NCI-H526 (cell line): ENCODE results near the gene ARL11.
"Not testable (repeated sequence)": the region's sequence is repeated elsewhere in the genome, so short reads cannot be mapped to it uniquely, and the experiment has no call there.

Experiments
- DNase-seq, 2 experiments: peaks; one replicate each; lab custom pipeline; 2025; lab: John Stamatoyannopoulos, UW

The ARL11 gene

DNA sequence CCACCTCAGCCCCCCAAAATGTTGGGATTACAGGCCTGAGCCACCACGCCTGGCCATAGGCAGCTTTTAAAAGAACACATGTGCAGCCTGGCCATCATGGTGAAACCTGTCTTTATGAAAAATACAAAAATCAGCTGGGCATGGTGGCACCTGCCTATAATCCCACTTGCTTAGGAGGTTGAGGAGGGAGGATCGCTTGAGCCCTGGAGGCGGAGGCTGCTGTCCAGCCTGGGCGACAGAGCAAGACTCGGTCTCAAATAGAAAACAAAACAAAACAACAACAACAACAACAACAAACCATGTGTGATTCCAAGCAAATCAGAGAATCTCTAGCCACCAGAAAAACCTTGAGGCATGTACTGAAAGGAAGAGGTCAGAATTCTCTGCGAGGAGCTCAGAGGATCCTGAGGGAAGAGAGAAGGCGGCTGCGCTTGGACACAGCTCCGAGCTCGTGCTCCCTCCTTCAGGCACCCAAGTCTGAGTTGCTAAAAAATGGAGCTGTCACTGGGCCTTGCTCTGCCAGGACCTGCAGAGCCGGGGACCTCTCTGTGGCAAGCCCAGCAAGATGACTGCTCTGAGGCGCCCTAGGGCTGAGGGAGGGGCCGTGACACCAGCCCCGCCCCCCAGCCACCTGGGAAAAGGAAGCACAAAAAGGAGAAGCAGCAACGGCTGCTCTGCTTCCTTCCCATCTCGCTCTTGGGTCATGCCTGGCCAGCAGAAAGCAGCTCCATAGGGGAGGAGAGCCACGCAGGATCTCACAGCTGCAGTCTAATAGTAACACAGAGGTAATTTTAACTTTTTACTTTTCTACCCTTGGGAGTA lies at the start of gene ARL11:
Gene ARL11, plus strand, starts transcription at position 677 of the 822 bp plus-strand sequence. CDS start 1,941 bp downstream, outside the sequence.
- peak in 1 of 2 experiments; percentile 35 for DNase-seq

GRCh38 chr13:49579501-49579900 lies 48.8 kb upstream of the ARL11 start:
- DNase-seq: no peak

DNA sequence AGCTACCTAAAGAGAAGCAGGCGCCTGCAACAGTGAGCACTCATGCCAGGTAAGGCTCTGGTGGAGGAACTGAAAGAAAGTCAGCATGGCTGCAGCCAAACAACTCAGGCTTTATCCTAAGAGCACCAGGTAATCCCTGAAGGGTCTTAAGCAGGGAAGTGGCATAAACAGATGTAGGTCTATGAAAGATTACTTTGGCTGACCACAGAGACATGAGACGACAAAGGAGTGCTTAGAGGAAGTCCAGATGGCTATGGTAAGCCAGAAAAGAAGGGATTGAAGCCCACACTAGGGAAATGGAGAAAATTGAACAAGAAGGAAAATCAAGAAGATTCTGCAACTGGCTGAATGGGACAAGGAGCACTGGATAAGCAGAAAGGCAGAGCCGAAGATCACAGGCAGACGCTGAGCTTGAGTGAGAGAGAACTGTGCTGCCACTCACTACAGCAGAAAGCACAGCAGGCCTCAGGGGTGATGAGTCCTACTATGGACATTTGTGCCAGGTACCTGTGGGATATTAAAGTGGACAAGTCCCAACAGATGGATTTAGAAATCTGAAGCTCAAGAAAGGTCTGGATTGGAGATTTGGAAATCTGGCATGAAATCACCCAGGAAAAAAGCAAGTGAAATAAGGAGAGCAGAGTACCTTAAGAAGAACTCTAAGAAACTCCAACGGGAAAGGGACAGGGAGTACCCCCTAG lies 47.2 kb upstream of the ARL11 start:
- peak in 1 of 2 experiments; percentile 60 for DNase-seq

GRCh38 chr13:49584771-49585182 lies 43.5 kb upstream of the ARL11 start:
- DNase-seq: peak; percentile 90 to 93

DNA sequence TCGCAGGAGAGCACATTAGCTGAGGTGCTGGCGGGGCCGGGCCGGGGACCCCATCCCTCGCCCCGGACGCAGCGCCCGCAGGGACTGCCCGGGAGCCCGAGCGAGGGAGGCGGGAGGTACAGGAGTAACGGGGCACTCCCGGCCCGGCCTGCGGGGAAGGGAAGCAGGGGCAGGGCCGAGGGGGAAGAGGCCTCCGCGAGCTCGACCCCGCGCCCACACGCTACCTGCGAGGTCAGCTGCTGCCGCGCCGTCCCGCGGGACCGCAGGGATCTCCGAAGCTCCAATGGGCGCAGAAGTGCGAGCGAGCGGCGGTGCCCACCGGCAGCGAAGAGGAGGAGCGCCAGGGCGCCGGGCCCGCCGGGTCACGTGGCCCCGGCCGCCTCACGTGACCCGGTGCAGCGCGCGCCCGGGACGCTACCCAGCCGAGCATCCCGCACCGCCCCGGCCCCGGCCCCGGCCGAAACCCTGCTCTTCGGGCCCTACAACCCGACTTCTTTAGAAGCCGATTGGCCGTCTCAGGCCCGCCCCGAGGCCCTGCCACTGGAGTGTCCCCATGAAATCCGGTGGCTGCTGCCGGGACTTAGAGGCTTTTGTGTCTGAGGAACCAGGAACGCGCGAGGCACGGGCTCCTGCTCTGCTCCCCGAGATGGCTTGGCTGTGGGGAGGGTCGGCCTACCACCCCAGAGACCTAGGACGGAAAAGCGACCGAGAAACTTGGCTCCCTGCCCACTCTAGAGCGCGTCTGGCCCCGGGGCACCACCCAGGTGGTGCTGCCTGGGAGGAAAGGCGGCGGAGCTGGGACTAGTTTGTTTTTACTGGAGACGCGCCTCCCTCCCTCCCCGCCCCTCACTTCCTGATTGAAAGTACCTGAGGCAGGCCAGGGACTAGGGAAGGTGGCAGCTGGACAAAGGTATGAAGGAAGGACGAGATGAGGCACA lies 42.8 kb upstream of the ARL11 start, which contains the start of gene RCBTB1:
Gene RCBTB1, minus strand, starts transcription at position 339 of the 938 bp plus-strand sequence. CDS start 18,279 bp downstream, outside the sequence.
- DNase-seq: peak; percentile 72 to 93

- DNase-seq: no peak
Measured at GRCh38 chr13:49586717-49587116, 41.6 kb upstream of the ARL11 start.

DNA sequence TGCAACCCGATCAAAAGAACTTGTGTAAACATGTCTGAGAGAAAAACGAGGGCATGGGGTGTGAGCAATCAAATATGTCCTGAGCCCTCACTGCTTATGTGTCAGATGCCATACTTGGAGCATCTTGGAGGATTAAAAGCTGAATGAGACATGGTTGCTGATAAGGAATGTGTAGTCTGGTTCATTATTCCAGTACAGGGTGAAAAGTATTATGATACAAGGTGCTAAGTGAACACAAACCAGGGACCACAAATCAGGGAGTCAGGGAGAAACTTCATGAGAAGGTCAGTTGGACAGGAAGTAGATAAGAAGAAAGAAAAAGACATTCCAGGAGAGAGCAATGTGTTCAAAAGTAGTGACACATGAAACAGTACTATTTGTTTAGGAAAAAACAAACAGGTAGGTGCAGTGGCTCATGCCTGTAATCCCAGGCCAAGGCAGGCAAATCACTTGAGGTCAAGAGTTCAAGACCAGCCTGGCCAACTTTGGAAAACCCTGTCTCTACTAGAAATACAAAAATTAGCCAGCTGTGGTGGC lies 40.9 kb upstream of the ARL11 start:
- DNase-seq: no peak

DNA sequence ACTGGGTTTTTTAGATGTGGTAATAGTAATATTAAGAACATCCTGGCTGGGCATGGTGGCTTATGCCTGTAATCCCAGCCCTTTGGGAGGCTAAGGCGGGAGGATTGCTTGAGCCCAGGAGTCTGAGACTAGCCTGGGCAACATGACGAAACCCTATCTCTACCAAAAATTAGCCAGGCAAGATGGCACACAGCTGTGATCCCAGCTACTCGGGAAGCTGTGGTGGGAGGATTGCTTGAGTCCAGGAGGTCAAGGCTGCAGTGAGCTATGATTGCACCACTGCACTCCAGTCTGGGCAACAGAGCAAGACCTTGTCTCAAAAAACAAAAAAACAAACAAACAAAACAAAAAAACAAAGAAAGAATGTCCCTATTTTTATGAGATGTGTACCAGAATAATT lies 37.6 kb upstream of the ARL11 start:
- not testable (repeated sequence) for DNase-seq

GRCh38 chr13:49593876-49594275 lies 34.4 kb upstream of the ARL11 start:
- DNase-seq: not testable (repeated sequence)

GRCh38 chr13:49594576-49594975 lies 33.7 kb upstream of the ARL11 start:
- DNase-seq: no peak

GRCh38 chr13:49596221-49596620 lies 32.1 kb upstream of the ARL11 start:
- no peak for DNase-seq

- DNase-seq: no peak
Measured at GRCh38 chr13:49597043-49597641, 31.2 kb upstream of the ARL11 start.

GRCh38 chr13:49602005-49602404 lies 26.3 kb upstream of the ARL11 start:
- no peak for DNase-seq

DNA sequence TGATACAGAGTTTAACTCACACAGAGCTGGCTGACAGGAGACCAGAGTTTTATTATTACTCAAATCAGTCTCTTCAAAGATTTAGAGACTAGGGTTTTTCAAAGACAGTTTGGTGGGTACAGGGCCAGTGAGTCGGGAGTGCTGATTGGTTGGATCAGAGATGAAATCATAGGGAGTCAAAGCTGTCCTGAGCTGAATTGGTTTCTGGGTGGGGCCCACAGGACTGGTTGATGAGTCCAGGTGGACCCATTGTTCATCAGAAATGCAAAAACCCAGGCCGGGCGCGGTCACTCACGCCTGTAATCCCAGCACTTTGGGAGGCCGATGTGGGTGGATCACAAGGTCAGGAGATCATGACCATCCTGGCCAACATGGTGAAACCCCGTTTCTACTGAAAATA lies 25.7 kb upstream of the ARL11 start:
- DNase-seq: not testable (repeated sequence)

GRCh38 chr13:49604570-49604969 lies 23.7 kb upstream of the ARL11 start:
- no peak for DNase-seq

GRCh38 chr13:49606747-49607648 lies 21.3 kb upstream of the ARL11 start:
- peak; percentile 82 to 94 for DNase-seq

- DNase-seq: no peak
Measured at GRCh38 chr13:49607761-49608160, 20.5 kb upstream of the ARL11 start.

DNA sequence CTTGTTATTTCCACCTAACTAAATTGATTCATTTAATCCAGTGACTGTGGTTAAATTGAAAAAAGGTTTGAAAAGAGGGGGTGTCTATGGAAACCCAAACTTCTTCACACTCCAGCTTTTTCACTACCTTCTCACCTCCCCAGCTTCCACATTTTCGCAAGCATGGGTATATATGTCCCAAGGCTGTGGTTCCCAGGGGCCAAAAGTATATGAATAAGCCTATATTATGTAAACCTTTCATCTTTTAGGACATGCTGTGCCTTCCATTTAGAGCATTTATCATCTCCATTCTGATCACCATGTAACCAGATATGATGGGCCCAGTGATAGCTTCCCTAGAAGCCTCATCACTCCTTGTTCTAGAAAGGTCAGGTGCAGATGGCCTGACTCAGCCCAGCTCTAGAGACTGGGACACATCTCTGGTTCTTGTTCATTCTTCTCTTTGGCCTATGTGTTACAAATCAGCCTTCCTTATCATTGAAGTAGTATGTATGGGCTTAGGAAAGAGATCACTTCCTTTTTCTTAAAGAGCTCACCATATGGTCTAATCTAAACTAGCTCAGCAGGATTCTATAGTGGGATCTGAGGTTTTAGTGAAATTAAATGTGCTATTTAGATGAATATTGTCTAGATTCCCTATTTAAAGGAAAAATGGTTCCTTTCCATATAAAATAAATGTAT lies 19.5 kb upstream of the ARL11 start:
- DNase-seq: no peak

- no peak for DNase-seq
Measured at GRCh38 chr13:49610176-49610575, 18.1 kb upstream of the ARL11 start.

- not testable (repeated sequence) for DNase-seq
Measured at GRCh38 chr13:49612042-49612441, 16.3 kb upstream of the ARL11 start.
